Neutrophil (primary cell): ENCODE measurements around the gene TFRC.
"Not testable (repeated sequence)": the region's sequence is repeated elsewhere in the genome, so short reads cannot be mapped to it uniquely, and the experiment has no call there.

Source experiments
- H3K27ac ChIP-seq: fragments of 200-600 bp; sonication (generic); 2 replicates; pipeline ENCODE4 v1.5.1; 2016; ENCODE audit warnings: mild to moderate bottlenecking, moderate library complexity
- H3K27me3 ChIP-seq: fragments of 200-600 bp; sonication (generic); 2 replicates; pipeline ENCODE4 v1.6.0; 2016; ENCODE audit warnings: mild to moderate bottlenecking
- H3K36me3 ChIP-seq: fragments of 200-600 bp; sonication (generic); 2 replicates; pipeline ENCODE4 v1.5.1; 2017
- H3K4me1 ChIP-seq, 2 experiments: fragments of 200-600 bp in 1 of 2; sonication (generic) in 1 of 2; 1 replicate in 1 of 2; 2 replicates in 1 of 2; pipeline versions ENCODE4 v1.5.1 to v1.6.1; 2013 to 2016; ENCODE audit warnings: low read depth in 1 of 2, low read length in 1 of 2, mild to moderate bottlenecking in 1 of 2, moderate library complexity in 1 of 2; ENCODE audit not compliant: control insufficient read depth in 1 of 2, insufficient read depth in 1 of 2
- H3K4me3 ChIP-seq, 2 experiments: fragments of 200-600 bp in 1 of 2; sonication (generic) in 1 of 2; 1 replicate in 1 of 2; 2 replicates in 1 of 2; pipeline ENCODE4 v1.5.1; 2013 to 2016; ENCODE audit warnings: low read depth in 1 of 2, low read length in 1 of 2, mild to moderate bottlenecking in 1 of 2, moderate library complexity in 1 of 2
- H3K9me3 ChIP-seq: fragments of 200-600 bp; sonication (generic); 2 replicates; pipeline ENCODE4 v1.5.1; 2016
- CTCF ChIP-seq: fragments of 200-600 bp; sonication (generic); IDR thresholded peaks from 2 replicates; pipeline ENCODE4 v1.5.1; 2016; ENCODE audit warnings: antibody characterized with exemption

TFRC gene

GRCh38 chr3:196111939-196112386 is 30.1 kb upstream of the TFRC start:
- Histone ChIP-seq H3K27ac (no peak overlapping the region), H3K4me3 (no peak overlapping the region), H3K9me3 (no peaks in the 10 kb centered on the region), H3K4me1 (no peaks in the 10 kb centered on the region), H3K36me3 (no peaks in the 10 kb centered on the region), H3K27me3 (no peaks in the 10 kb centered on the region)
- TF ChIP-seq CTCF = no peak

- no peaks in the 10 kb centered on the region for H3K4me1 ChIP-seq
- no peaks in the 10 kb centered on the region for H3K9me3 ChIP-seq
- no peak overlapping the region for H3K4me3 ChIP-seq
- TF ChIP-seq CTCF = no peak
- H3K27ac ChIP-seq = no peak overlapping the region
- no peaks in the 10 kb centered on the region for H3K27me3 ChIP-seq
- no peaks in the 10 kb centered on the region for H3K36me3 ChIP-seq
Measured at GRCh38 chr3:196108075-196108743, 26.3 kb upstream of the TFRC start.

GRCh38 chr3:196104707-196105106 is 22.8 kb upstream of the TFRC start:
- not testable (repeated sequence) for H3K4me3 ChIP-seq, H3K36me3 ChIP-seq, H3K27ac ChIP-seq, H3K9me3 ChIP-seq, H3K4me1 ChIP-seq, H3K27me3 ChIP-seq

GRCh38 chr3:196098365-196098980 is 16.6 kb upstream of the TFRC start:
- not testable (repeated sequence) for H3K36me3 ChIP-seq, H3K4me3 ChIP-seq, H3K9me3 ChIP-seq, H3K27me3 ChIP-seq
- Histone ChIP-seq H3K27ac (peak overlapping the region; percentile 64), H3K4me1 (peaks cover 15 to 19% of the 10 kb centered on the region in 2 experiments)

GRCh38 chr3:196097373-196098154 is 15.7 kb upstream of the TFRC start:
- Histone ChIP-seq H3K4me1 (peaks cover 23% of the 10 kb centered on the region in 2 experiments), H3K27ac (peak overlapping the region; percentile 55), H3K36me3 (no peaks in the 10 kb centered on the region), H3K27me3 (no peaks in the 10 kb centered on the region), H3K9me3 (no peaks in the 10 kb centered on the region), H3K4me3 (no peak overlapping the region)
- no peak for TF ChIP-seq CTCF

GRCh38 chr3:196096382-196096953 is 14.6 kb upstream of the TFRC start:
- Histone ChIP-seq H3K4me1 (peaks cover 23% of the 10 kb centered on the region in 2 experiments), H3K9me3 (no peaks in the 10 kb centered on the region), H3K4me3 (no peak overlapping the region), H3K27ac (peak overlapping the region; percentile 55), H3K27me3 (no peaks in the 10 kb centered on the region), H3K36me3 (no peaks in the 10 kb centered on the region)
- no peak for TF ChIP-seq CTCF
